Measurements from ENCODE around the gene TEX29. TPM values are rescaled to one million over a fixed set of nuclear protein-coding genes. Genes with fewer than 3 reads are reported as not detected.

Gene TEX29
- total and polyA plus RNA-seq, 2 of the 4 experiments (the other 2 are of a cell fraction) = 0.46 TPM; not detected in 1

DNA sequence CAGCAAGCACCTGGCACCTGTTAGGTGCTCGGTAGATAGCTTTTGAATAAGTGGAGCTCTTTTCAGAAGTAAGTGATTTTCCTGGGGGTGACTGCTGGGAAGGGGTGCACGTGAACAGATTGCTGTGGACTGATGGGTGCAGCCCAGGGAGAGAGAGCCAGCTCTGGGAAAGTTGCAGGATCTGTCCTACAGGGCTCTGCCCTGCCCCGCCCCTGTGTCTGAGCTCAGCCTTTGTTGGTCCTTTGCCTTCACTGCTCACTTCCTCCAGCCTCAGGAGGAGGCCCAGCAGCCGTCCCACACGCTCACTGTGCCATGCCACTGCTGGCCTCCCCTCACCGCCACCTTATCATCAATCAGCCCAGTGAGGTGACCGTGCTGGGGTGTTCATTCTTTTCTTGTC is 33.7 kb upstream of the TEX29 start:
- Histone ChIP-seq H3K27me3 (ENCODE audit: control insufficient read depth, insufficient read depth, low read length) (no peaks in the 10 kb centered on the region), H3K27ac (ENCODE audit: insufficient read depth, low read length) (no peak overlapping the region), H3K4me1 (ENCODE audit: control insufficient read depth, insufficient read depth, low read length) (peaks cover 2% of the 10 kb centered on the region), H3K9ac (ENCODE audit: low read depth, low read length) (no peak overlapping the region), H3K18ac (ENCODE audit: low read depth, low read length) (no peak overlapping the region), H3K4ac (ENCODE audit: low read depth, low read length) (no peak overlapping the region), H3K14ac (replicated peaks; ENCODE audit: low read depth, low read length) (no peak overlapping the region), H2BK20ac (ENCODE audit: low read depth, low read length) (no peak overlapping the region), H3K36me3 (ENCODE audit: control insufficient read depth, insufficient read depth, low read length) (peaks cover 55% of the 10 kb centered on the region), H2BK15ac (ENCODE audit: low read depth, low read length) (no peak overlapping the region), H4K91ac (ENCODE audit: insufficient read depth, low read depth, low read length) (no peak overlapping the region), H3K4me3 (ENCODE audit: insufficient read depth, low read depth, low read length) (no peak overlapping the region), H3K23ac (ENCODE audit: low read depth, low read length) (no peak overlapping the region), H3K9me3 (ENCODE audit: control insufficient read depth, insufficient read depth, low read length) (no peaks in the 10 kb centered on the region), H4K8ac (ENCODE audit: low read depth in 2 of 2, low read length in 2 of 2) (no peak overlapping the region), H2BK5ac (ENCODE audit: low read depth, low read length, poor library complexity, severe bottlenecking) (no peak overlapping the region), H3K56ac (ENCODE audit: extremely low read depth, insufficient read depth, low read length) (no peak overlapping the region), H3K4me2 (ENCODE audit: low read depth, low read length) (no peak overlapping the region), H3K9me1 (ENCODE audit: insufficient read depth, low read length) (peaks cover 5% of the 10 kb centered on the region; the same call in 1 of the 2 replicates), H4K20me1 (ENCODE audit: insufficient read depth, low read length) (no peaks in the 10 kb centered on the region), H2BK120ac (ENCODE audit: low read depth, low read length) (no peak overlapping the region), H4K5ac (ENCODE audit: low read depth, low read length) (no peak overlapping the region), H2AK9ac (replicated peaks; ENCODE audit: low read depth, low read length, poor library complexity) (no peak overlapping the region), H3K79me1 (ENCODE audit: low read depth in 1 of 2, low read length in 2 of 2) (peaks cover 6 to 32% of the 10 kb centered on the region in 2 experiments; a peak in 3 of 4 replicates), H2AK5ac (ENCODE audit: low read depth, low read length) (no peak overlapping the region), H2AFZ (replicated peaks; ENCODE audit: low read length, poor library complexity) (no peak overlapping the region)
- WGBS, 2 experiments (ENCODE audit: extremely low coverage in 2 of 2, insufficient read length in 1 of 2) = 100% methylated on average over 1 of the region's 7 CpGs; no CpG with 5 or more reads in 1 of the 2 experiments
- CTCF ChIA-PET = interaction anchor here (0.6 kb wide), 1 partner anchor 9 kb away, joined by 3 read pairs; no protein-coding TSS in a partner anchor
- intact Hi-C loops (cut with micrococcal nuclease) (no loop called here), in situ Hi-C loops (cut with MboI; ENCODE audit: low sequenced_read_pairs) (no loop called here), dilution Hi-C loops (cut with HindIII; ENCODE audit: low sequenced_read_pairs, unreplicated experiment) (no loop called here)
- ATAC-seq (ENCODE audit: low read depth) = no peak
- no TSS peak for BruUV-seq (replicated peaks)
- no peak for DNase-seq
- POLR2A ChIA-PET (ENCODE audit: unreplicated experiment) = no interaction called here
- TF ChIP-seq, protein P1, sequence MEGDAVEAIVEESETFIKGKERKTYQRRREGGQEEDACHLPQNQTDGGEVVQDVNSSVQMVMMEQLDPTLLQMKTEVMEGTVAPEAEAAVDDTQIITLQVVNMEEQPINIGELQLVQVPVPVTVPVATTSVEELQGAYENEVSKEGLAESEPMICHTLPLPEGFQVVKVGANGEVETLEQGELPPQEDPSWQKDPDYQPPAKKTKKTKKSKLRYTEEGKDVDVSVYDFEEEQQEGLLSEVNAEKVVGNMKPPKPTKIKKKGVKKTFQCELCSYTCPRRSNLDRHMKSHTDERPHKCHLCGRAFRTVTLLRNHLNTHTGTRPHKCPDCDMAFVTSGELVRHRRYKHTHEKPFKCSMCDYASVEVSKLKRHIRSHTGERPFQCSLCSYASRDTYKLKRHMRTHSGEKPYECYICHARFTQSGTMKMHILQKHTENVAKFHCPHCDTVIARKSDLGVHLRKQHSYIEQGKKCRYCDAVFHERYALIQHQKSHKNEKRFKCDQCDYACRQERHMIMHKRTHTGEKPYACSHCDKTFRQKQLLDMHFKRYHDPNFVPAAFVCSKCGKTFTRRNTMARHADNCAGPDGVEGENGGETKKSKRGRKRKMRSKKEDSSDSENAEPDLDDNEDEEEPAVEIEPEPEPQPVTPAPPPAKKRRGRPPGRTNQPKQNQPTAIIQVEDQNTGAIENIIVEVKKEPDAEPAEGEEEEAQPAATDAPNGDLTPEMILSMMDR (conservative IDR thresholded peaks at IDR 0.05; ENCODE audit: low read depth, low read length) = no peak
- TF ChIP-seq FOS (IDR thresholded peaks at IDR 0.05; ENCODE audit: low read depth, low read length) (no peak), MXI1 (IDR thresholded peaks at IDR 0.05; ENCODE audit: borderline replicate concordance, low read depth, low read length) (no peak), SMC3 (IDR thresholded peaks at IDR 0.05; ENCODE audit: low read depth, low read length) (no peak), BHLHE40 (IDR thresholded peaks at IDR 0.05; ENCODE audit: low read depth, low read length) (no peak), RAD21 (IDR thresholded peaks at IDR 0.05; ENCODE audit: low read length) (no peak), MAFK (IDR thresholded peaks at IDR 0.05; ENCODE audit: low read depth, low read length) (no peak), CHD1 (IDR thresholded peaks at IDR 0.05; ENCODE audit: low read depth, low read length) (no peak), MAZ (IDR thresholded peaks at IDR 0.05; ENCODE audit: borderline replicate concordance, low read depth, low read length) (no peak), POLR2A (IDR thresholded peaks at IDR 0.05; ENCODE audit: low read depth, low read length) (no peak), RFX5 (IDR thresholded peaks at IDR 0.05; ENCODE audit: low read depth, low read length) (no peak), RCOR1 (IDR thresholded peaks at IDR 0.05; ENCODE audit: insufficient replicate concordance, low read length) (no peak), NFE2L2 (IDR thresholded peaks at IDR 0.05; ENCODE audit: low read depth, low read length) (no peak), CEBPB (IDR thresholded peaks at IDR 0.05; ENCODE audit: low read depth, low read length) (no peak)
- TF ChIP-seq, protein P2, sequence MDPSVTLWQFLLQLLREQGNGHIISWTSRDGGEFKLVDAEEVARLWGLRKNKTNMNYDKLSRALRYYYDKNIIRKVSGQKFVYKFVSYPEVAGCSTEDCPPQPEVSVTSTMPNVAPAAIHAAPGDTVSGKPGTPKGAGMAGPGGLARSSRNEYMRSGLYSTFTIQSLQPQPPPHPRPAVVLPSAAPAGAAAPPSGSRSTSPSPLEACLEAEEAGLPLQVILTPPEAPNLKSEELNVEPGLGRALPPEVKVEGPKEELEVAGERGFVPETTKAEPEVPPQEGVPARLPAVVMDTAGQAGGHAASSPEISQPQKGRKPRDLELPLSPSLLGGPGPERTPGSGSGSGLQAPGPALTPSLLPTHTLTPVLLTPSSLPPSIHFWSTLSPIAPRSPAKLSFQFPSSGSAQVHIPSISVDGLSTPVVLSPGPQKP (IDR thresholded peaks at IDR 0.05; ENCODE audit: borderline replicate concordance, low read depth, low read length) = no peak
- TF ChIP-seq, protein P3, sequence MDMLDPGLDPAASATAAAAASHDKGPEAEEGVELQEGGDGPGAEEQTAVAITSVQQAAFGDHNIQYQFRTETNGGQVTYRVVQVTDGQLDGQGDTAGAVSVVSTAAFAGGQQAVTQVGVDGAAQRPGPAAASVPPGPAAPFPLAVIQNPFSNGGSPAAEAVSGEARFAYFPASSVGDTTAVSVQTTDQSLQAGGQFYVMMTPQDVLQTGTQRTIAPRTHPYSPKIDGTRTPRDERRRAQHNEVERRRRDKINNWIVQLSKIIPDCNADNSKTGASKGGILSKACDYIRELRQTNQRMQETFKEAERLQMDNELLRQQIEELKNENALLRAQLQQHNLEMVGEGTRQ (IDR thresholded peaks at IDR 0.05; ENCODE audit: low read depth, low read length) = no peak

Measured in IMR-90 (cell line).